CD4-positive, alpha-beta T cell treated with Interleukin-12 subunit alpha and Interleukin-12 subunit beta, for 1 hour (primary cell): ENCODE results near the gene ELOVL7.
"Not testable (repeated sequence)": the region's sequence is repeated elsewhere in the genome, so short reads cannot be mapped to it uniquely, and the experiment has no call there.

Source experiments
- DNase-seq: peaks from one replicate; pipeline ENCODE4 v3.0.0-alpha.2; 2020

The ELOVL7 gene

DNA sequence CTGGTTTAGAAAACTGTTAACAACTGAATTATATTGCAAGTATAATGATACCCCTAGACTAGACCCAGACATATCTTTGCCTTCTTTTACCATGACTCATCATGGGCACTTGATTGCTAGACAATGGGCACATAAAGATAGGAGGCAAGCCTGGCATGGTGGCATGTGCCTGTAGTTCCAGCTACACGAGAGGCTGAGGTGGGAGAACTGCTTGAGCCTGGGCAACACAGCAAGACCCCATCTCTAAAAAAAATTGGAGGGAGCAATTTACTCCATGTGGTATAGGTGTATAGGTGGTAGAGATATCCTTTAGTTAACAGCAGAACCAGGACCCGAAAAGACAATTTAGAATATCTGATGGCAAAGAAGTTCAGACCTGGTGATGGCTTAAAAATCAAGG, 51.6 kb downstream of the ELOVL7 start:
- DNase-seq: no peak

DNA sequence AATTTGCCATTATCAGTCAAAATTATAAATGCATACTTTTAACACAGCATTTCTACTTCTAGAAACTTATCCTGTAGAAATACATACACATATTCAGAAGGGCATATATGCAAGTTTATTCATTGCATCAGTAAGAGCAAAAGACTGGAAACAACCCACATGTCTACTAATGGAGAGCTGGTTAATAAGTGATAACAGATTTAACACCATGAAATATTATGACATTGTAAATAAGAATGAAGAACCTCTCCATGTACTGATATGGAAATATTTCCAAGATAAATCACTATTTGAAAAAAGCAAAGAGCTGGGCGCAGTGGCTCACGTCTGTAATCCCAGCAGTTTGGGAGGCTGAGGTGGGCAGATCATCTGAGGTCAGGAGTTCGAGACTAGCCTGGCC, 54.5 kb downstream of the ELOVL7 start:
- DNase-seq: no peak

DNA sequence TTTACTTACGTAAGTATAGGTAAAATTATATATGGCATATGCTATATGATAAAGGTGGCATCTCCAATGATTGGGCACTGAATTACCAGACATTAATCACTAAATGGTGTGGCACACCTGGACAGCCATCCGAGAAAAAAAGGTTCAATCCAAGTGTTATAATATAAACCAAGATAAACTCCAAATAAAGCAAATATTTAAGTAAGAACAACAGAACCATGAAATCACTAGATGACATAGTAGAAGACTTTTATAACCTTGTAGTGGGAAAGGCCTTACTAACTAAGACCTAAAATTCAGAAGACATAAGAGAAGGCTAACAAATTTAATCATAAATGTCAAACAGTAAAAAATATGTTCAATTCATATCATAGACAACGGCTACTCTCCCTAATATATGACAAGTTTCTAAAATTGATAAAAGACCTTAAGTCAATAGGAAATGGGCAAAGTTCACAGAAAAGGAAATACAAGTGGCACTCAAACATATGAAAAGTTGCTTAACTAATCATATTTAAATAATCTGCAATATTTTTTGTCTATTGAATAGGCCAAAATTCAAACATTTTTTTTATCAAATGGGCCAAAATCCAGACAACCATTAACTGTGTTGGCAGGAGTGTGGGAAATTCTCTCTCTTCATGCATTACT, 55.1 kb downstream of the ELOVL7 start:
- no peak for DNase-seq

DNA sequence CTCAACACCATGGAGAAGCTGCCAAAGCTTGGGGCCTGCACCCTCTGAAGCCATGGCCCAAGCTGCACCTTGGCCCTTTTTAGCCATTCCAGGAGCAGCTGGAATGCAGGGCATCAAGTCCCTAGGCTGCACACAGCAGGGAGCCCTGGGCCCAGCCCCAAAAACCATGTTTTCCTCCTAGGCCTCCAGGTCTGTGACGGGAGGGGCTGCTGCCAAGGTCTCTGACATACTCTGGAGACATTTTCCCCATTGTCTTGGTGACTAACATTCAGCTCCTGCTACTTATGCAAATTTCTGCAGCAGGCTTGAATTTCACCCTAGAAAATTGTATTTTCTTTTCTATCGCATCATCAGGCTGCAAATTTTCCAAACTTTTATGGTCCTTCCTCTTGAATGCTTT, 64.6 kb downstream of the ELOVL7 start:
- no peak for DNase-seq

DNA sequence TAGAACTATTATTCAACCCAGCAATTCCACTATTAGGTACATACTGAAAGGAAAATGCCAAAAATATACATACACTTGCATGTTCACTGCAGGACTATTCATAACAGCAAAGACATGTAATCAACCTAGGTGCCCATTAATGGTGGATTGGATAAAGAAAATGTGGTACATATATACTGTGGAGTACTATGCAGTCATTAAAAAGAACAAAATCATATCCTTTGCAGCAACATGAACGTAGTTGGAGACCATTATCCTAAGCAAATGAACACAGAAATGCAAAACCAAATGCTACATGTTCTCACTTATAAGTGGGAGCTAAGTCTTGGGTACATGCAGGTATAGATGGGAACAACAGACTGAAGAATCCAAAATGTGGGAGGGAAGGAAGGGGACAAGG, 67.7 kb downstream of the ELOVL7 start:
- DNase-seq: no peak

DNA sequence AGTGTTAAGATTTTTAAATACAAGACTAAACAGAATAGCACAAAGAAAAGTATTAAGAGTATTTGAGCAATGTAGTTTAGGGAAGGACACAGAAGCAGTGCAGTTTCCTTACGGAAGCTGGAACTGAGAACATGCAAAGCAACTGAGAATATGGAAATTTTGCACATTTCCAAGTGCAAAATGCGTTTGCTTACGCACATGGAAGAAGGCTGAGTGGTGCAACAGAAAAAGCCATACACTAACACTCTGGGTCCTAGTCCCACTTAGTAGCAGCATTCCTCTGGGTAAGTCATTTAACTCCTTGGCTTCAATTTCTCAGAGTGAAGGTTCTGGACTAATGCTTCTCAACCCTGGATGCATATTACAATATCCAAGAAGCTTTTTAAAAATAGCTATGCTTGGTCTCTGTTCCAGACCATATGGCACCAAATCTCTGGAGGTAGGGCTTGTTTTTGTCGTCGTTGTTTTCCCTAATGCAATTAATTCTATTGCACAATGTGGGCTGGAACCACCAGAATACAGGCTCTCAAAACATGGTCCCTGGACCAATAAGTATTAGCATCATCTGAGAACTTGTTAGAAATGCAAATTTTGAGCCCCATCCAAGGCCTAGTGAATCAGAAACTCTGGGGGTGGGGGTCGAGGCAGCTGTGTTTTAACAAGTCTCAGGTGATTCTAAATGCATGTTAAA, 78.9 kb downstream of the ELOVL7 start:
- DNase-seq: no peak

DNA sequence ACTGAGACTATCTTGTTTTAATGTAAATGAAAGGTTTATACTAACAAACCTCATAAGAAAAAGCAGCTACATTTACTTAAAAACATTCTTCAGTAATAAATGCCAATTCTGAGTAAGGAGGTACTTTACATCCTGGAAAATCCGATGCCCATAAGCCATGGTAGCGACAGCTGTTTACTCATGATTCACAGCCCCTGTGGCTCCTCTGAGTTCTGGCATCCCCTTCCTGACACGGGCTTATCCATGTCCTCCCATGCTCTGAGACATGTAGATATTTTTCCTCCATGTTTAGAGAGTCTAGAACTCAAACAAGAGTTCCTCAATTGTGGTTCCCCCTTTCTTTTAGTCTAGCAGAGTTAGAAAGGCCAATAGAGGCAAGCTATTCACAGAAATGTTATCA, 81.0 kb downstream of the ELOVL7 start:
- no peak for DNase-seq

DNA sequence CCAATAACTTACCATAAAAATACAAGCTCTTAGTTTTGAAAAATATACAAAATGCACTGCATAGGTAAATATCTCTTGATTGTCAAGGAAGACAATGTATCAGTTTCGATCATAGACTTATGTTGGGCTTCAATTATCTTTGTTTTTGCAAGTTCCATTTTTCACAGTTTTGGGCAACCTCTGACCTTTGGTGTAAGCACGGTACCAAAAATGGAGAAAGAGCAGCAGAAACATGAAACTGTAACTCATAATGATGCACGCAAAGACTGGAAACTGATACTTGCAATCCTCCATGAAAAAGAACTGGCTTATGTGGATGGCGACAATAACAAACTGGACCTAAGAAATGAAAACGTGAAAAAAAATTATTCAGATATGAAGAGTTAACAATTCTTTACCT, 89.6 kb downstream of the ELOVL7 start:
- DNase-seq: no peak

DNA sequence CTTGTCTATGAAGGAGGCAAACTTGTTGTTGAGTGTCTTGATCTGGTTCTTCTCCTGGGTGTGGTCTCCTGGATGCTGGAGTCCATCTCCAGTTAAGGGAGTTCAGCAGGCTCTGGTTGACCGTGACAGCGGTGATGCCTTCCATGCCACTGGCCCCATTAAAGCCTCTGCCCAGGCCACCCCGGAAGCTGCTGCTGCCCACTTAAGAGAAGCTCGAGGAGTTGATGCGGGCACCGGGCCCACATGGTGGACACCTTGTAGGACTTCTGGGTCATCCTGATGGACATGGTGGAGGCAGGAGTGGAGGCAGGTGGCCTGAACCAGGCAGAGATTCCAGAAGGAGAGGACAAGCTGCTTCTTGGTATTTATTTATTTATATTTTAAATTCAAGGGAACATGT, 99.4 kb downstream of the ELOVL7 start:
- no peak for DNase-seq

DNA sequence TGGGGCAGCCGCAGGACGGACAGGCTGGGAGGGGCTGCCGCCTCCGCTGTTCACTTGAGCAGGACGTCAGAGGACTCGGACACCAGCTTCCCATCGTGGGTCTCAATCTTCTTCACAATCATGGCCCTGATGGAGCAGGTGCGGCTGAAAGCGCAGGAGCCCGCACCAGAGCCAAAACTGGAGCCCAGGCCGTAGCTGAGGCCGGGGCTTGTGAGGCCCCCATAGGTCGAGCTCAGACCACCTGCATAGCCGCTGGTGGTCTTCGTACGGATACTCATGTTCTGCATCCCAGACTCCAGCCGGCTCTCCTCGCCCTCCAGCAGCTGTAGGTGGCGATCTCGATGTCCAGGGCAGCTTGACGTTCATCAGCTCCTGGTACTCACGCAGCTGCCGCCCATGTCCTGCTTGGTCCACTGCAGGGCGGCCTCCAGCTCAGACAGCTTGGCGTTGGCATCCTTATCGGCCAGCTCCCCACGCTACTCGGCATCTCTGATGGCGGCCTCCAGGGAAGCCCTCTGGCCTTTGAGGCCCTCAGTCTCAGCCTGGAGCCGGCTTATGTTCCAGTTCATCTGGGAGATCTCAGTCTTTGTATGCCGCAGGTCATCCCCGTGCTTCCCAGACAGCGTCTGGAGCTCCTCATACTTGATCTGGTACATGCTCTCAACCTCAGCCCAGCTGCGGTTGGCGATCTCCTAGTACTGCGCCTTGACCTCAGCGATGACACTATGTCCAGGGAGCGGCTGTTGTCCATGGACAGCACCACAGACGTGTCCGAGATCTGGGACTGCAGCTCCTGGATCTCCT, 100.4 kb downstream of the ELOVL7 start:
- no peak for DNase-seq

DNA sequence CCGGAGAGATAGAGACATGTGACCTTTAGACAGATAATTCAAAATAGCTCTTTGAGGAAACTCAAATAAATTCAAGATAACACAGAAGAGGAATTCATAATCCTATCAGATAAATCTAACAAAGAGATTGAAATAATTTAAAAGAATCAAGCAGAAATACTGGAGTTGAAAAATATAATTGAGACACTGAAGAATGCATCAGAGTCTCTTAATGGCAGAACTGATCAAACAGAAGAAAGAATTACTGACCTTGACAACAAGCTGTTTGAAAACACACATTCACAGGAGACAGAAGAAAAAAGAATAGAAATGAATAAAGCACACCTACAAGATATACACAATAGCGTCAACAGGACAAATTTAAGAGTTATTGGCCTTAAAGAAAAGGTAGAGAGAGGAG, 103.7 kb downstream of the ELOVL7 start:
- DNase-seq: no peak

DNA sequence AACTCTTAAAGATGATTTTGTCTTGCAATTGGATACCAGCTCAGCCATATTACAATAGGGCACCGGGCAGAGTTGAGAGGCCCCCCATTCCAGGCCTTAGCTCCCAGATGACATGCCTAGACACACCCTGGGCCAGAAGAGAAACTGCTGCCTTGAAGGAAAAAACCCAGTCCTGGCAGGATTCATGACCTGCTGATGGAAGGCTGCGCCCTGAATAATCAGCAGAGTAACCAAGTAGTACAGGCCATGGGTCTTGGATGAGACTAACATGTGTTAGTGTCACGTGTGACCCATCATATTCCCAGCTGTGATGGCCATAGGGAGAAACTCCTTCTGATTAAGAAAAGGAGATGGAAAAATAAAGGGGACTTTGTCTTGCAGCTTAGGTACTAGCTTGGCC, 105.1 kb downstream of the ELOVL7 start:
- no peak for DNase-seq

DNA sequence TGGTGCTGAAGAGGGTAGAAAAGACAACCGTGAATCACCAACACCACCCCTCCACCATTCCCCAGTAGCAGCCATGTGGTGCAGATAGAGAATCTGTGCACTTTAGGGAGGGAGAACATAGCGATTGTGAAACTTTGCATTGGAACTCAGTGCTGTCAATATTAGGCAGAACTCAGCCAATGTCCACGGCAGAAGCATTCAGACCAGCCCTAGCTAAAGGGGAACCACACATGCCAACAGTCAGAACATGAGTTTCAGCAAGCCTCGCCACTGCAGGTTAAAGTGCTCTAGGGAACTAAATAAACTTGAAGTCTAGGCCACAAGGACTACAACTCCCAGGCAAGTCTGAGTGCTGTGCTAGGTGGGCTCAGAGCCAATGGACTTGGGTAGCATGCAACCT, 105.6 kb downstream of the ELOVL7 start:
- no peak for DNase-seq

DNA sequence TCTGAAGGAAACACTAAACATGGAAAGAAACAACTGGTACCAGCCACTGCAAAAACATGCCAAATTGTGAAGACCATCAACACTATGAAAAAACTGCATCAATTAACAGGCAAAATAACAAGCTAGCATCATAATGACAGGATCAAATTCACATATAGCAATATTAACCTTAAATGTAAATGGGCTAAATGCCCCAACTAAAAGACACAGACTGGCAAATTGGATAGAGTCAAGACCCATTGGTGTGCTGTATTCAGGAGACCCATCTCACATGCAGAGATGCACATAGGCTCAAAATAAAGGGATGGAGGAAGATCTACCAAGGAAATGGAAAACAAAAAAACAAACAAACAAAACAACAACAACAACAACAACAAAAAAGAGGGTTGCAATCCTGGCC, 113.2 kb downstream of the ELOVL7 start:
- DNase-seq: not testable (repeated sequence)

DNA sequence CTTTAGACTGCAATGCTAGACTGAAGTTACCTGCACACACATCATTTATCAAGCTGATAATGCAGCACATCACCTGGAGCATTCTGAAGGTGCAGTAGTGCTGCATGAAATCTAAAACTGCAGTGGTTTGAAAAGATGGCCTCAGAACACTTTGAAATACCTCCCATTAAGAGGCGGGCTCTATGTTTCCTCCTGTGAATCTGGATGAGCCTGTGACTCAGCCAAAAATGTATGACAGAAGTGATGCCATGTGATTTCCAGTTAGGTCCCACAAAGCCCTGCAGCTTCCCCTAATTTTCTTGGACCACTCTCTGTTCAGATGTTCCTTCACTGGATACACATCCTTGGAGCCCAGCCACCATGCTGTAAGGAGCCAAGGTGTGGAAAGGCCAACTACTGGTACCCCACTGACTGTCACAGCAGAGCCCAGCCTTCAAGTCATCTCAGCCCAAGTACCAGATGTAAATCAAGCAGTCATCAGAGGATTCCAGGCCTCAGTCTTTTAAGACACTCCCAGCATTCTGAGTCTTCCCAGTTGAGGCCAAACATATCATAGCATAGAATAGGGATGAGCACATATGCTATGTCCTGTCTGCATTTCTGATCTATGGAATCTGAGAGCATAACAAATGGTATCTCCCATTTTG, 116.9 kb downstream of the ELOVL7 start:
- no peak for DNase-seq

DNA sequence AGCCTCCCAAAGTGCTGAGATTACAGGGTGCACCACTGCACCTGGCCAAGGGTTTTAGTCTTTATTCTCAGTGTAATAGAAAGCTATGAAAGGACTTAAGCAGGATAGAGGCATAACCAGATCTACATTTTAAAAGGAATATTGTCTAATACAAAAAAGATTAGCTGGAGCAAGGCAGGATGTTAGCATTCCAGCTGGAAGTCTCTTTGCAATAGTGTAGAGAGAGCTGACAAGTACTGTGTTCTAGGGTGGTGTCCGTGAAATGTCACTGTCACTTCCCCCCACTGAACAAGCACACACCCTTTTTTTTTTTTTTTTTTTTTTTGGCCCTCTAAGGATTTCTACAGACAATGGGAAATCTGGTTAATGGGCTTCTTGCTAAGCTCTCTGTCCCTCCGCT, 119.9 kb downstream of the ELOVL7 start:
- no peak for DNase-seq

DNA sequence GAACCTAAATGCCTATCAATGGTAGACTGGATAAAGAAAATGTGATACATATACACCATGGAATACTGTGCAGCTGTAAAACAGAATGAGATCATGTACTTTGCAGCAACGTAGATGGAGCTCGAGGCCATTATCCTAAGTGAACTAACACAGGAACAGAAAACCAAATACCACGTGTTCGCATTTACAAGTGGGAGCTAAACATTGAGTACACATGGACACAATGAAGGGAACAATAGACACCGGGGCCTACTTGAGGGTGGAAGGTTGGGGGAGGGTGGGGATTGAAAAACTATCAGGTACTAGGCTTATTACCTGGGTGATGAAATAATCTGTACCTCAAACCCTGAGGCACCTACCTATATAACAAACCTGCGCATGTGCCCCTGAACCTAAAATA, 121.7 kb downstream of the ELOVL7 start:
- DNase-seq: no peak

DNA sequence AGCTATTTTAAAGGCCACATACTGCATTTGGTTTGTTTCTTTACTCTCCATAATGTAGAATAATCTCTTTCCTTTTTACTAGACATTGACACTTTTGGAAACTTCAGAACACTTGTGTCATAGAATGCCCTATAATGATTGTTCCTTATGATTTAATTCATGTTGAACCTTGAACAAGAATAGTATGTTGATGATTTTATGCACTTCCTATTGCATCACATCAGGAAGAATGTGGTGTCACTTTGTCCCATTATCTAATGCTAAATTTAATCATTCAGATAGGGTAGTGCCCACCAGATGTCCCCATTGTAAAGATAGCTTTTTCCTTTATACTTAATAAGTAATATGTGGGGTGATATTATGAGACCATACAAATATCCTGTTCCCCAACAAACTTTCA, 124.7 kb downstream of the ELOVL7 start:
- DNase-seq: no peak

DNA sequence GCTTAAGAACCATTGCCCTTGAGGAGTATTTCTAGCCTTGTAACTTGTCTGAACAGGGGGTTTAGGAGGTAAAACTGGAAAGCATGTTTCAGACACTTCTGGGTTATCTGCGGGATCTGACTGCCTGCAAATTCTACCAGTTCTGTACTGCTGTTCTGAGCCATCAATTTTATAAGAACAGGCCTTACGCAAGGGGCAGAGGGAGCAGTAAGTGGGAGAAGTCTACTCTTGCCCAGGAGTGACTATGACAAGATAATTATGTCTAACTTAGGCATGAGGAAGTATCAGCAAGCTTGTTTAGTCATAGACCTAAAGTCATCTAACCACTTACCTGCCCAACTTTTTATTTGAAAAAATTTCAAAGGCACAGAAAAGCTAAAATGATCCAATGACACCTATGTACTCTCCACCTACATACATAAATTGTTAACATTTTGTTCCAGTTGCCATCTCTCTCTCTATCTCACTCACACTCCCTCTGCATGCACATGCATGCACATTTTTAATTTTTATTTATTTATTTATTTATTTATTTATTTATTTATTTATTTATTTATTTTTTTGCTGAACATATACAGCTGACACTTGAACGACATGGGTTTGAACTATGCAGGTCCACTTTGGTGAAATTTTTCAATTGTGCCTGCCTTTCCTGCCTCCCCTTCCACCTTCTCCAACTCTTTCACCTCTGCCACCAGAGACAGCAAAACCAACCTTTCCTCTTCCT, 125.7 kb downstream of the ELOVL7 start:
- no peak for DNase-seq

DNA sequence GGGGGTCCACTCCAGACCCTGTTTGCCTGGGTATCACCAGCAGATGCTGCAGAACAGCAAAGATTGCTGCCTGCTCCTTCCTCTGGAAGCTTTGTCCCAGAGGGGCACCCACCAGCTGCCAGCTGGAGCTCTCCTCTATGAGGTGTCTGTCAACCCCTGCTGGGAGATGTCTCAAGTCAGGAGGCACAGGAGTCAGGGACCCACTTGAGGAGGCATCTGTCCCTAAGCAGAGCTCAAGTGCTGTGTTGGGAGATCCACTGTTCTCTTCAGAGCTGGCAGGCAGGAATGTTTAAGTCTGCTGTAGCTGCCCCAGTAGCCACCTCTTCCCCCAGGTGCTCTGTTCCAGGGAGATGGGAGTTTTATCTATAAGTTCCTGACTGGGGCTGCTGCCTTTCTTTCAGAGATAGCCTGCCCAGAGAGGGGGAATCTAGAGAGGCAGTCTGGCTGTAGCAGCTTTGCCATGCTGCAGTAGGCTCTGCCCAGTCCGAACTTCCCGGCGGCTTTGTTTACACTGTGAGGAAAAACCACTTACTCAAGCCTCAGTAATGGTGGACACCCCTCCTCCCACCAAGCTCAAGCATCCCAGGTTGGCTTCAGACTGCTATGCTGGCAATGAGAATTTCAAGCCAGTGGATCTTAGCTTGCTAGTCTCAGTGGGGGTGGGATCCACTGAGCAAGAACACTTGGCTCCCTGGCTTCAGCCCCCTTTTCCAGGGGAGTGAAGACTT, 128.7 kb downstream of the ELOVL7 start:
- DNase-seq: not testable (repeated sequence)

DNA sequence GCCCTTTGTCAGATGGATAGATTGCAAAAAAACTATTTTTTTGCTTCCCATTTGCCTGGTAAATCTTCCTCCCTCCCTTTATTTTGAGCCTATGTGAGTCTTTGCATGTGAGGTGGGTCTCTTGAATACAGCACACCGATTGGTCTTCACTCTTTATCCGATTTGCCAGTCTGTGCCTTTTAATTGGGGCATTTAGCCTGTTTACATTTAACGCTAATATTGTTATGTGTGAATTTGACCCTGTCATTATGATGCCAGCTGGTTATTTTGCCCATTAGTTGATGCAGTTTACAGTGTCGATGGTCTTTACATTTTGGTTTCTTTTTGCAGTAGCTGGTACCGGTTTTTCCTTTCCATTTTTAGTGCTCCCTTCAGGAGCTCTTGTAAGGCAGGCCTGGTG, 131.1 kb downstream of the ELOVL7 start:
- no peak for DNase-seq

DNA sequence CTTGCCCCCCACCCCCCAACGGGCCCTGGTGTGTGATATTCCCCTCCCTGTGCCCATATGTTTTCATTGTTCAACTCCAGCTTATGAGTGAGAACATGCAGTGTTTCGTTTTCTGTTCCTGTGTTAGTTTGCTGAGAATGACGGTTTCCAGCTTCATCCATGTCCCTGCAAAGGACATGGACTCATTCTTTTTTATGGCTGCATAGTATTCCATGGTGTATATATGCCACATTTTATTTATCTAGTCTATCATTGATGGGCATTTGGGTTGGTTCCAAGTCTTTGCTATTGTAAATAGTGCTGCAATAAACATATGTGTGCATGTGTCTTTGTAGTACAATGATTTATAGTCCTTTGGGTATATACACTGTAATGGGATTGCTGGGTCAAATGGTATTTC, 132.2 kb downstream of the ELOVL7 start:
- not testable (repeated sequence) for DNase-seq
